ENCODE results near the gene PCSK5.
A peak's percentile ranks its signal among the peaks of the same experiment; 100 is the strongest.
"Not testable (repeated sequence)": the region's sequence is repeated elsewhere in the genome, so short reads cannot be mapped to it uniquely, and the experiment has no call there.

Gene PCSK5

DNA sequence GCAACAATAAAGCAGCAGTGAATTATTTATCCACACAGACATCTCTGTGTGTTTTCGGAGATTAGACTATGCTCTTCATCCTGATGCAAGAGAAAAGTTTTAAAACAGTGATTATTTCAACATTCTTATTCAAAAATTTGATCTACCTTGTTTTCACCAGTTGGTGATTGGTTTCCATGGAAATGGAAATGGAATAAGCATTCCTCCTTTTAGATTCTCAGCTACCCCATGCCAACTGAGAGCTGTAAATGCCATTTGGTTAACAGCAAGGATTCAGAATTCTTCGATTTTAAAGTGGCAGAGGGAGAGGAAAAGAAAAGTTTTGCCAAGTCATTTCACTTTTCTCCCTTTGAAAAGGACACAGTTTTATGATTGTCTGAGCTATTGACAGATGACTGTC lies 154.7 kb downstream of the PCSK5 start:
- no peak for TF ChIP-seq CTCF (IDR thresholded peaks at IDR 0.05; ENCODE audit: control insufficient read depth, extremely low read depth, insufficient read depth)
- H3K4me3 ChIP-seq (ENCODE audit: low read depth, low read length), result no peak overlapping the region
- DNase-seq (ENCODE audit: low read depth), result no peak

GRCh38 chr9:76049341-76049740 lies 158.9 kb downstream of the PCSK5 start:
- no peak for DNase-seq (ENCODE audit: low read depth)
- no peak for TF ChIP-seq CTCF (IDR thresholded peaks at IDR 0.05; ENCODE audit: control insufficient read depth, extremely low read depth, insufficient read depth)
- H3K4me3 ChIP-seq (ENCODE audit: low read depth, low read length), result no peak overlapping the region

DNA sequence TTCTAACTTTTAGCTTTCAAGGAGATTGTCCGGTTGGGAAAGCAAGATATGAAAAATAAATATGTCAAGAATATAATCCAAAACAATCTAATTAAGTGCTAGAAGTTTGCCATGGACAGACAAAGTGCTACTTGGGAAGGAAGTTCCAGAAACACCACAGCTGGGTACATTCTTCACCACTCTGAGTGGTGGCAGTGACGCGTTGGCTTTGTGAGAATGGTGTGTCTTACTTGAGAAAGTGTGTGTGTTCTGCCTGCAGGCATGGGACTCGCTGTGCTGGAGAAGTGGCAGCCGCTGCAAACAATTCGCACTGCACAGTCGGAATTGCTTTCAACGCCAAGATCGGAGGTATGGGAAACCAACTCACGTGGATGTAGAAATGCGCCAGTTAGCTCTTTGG lies 177.2 kb downstream of the PCSK5 start:
- DNase-seq (ENCODE audit: low read depth), result no peak
- TF ChIP-seq CTCF (IDR thresholded peaks at IDR 0.05; ENCODE audit: control insufficient read depth, extremely low read depth, insufficient read depth), result no peak
- H3K4me3 ChIP-seq (ENCODE audit: low read depth, low read length), result no peak overlapping the region

GRCh38 chr9:76077537-76077936 lies 187.1 kb downstream of the PCSK5 start:
- no peak for DNase-seq (ENCODE audit: low read depth)
- TF ChIP-seq CTCF (IDR thresholded peaks at IDR 0.05; ENCODE audit: control insufficient read depth, extremely low read depth, insufficient read depth), result no peak
- no peak overlapping the region for H3K4me3 ChIP-seq (ENCODE audit: low read depth, low read length)

DNA sequence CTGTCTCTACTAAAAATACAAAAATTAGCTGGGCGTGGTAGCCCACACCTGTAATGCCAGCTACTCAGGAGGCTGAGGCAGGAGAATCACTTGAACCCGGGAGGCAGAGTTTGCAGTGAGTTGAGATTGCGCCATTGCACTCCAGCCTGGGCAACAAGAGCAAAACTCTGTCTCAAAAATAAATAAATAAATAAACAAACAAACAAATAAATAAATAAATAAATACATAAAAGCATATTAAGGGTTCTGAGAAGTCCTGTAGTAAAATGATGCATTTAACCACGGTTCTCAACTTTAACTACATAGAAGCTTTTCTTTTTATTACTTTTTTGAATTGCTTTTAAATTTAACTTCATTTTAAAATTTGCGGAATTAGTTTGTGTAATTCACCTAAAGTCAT lies 190.8 kb downstream of the PCSK5 start:
- DNase-seq (ENCODE audit: low read depth), result not testable (repeated sequence)

DNA sequence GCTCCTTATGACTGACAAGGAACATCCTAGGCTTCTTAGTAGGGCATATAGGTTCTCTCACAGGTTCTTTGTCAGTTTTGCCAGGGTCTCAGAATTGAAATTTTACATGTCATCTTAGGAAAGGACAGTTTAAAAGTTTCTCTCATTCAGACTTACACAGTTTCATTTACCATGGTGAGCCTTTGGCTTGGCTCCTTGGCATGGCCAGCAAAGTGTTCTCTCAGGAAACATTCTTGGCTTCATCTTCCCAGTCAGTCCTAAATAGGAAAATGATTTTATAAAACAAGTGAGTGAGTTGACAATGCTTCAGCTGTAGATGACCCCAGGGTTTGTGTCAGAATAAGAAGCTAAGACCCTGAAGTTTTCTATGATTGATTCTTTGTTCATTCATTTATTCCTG lies 191.6 kb downstream of the PCSK5 start:
- TF ChIP-seq CTCF (IDR thresholded peaks at IDR 0.05; ENCODE audit: control insufficient read depth, extremely low read depth, insufficient read depth), result no peak
- H3K4me3 ChIP-seq (ENCODE audit: low read depth, low read length), result no peak overlapping the region
- no peak for DNase-seq (ENCODE audit: low read depth)

More for the DNA sequence above, 190.8 kb downstream of the PCSK5 start:
- H3K4me3 ChIP-seq (ENCODE audit: low read depth, low read length), result not testable (repeated sequence)

- TF ChIP-seq CTCF (IDR thresholded peaks at IDR 0.05; ENCODE audit: control insufficient read depth, extremely low read depth, insufficient read depth), result no peak
- no peak overlapping the region for H3K4me3 ChIP-seq (ENCODE audit: low read depth, low read length)
These were observed 195.1 kb downstream of the PCSK5 start for GRCh38 chr9:76085596-76085995.

DNA sequence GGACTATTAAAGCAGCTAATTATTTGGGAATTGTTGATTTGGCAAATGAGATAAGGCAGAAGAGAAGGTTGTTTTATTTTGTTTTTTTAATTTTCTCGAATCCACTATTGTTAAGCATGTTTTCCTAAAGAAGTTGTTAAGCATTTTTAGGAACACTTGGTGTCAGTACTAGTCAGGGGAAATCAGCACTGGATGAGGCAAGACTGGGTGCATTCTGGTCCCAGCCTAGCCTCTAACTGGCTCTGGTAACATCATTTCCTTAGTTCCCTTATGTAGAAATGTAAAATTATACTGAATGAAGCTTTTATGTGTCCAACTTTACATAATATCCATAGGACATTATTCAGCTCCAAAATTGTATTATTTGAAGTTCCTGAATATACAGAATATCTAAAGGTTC lies 196.1 kb downstream of the PCSK5 start:
- DNase-seq (ENCODE audit: low read depth), result no peak
- peak; percentile 21; the same call in 1 of the 2 replicates for TF ChIP-seq CTCF (IDR thresholded peaks at IDR 0.05; ENCODE audit: control insufficient read depth, extremely low read depth, insufficient read depth)
- H3K4me3 ChIP-seq (ENCODE audit: low read depth, low read length), result no peak overlapping the region

More at GRCh38 chr9:76085596-76085995, 195.1 kb downstream of the PCSK5 start:
- DNase-seq (ENCODE audit: low read depth), result no peak

Measured in LNCaP clone FGC (cell line).